H1 (cell line): ENCODE data around the gene PLEKHG1. TPM values are rescaled to one million over a fixed set of nuclear protein-coding genes. Genes with fewer than 3 reads are reported as not detected.

ENCODE experiments used
- BRCA1 ChIP-seq: IDR thresholded peaks from 2 replicates; pipeline ENCODE4 v1.6.1; 2012; ENCODE audit warnings: low read depth, low read length, improper control_type of control experiment
- CHD7 ChIP-seq: fragments of 300-600 bp; sonication (generic); IDR thresholded peaks from 2 replicates; pipeline ENCODE4 v1.7.1; 2012; ENCODE audit warnings: low read length, moderate library complexity, mild to moderate bottlenecking, inconsistent platforms; ENCODE audit not compliant: insufficient replicate concordance
- EZH2 ChIP-seq: fragments of 200-600 bp; sonication (generic); IDR thresholded peaks from 2 replicates; pipeline ENCODE4 v1.7.1; 2012; ENCODE audit warnings: low read depth, mild to moderate bottlenecking, moderate library complexity, low read length, inconsistent platforms; ENCODE audit not compliant: severe bottlenecking
- HDAC6 ChIP-seq: IDR thresholded peaks from one replicate; pipeline ENCODE4 v1.7.1; 2012; ENCODE audit warnings: low read depth, mild to moderate bottlenecking, inconsistent platforms, low read length, moderate library complexity
- JUND ChIP-seq: IDR thresholded peaks from 2 replicates; pipeline ENCODE4 v1.6.1; 2011; ENCODE audit warnings: mild to moderate bottlenecking, improper control_type of control experiment, low read length
- MAX ChIP-seq: IDR thresholded peaks from 2 replicates; pipeline ENCODE4 v1.6.1; 2012; ENCODE audit warnings: inconsistent platforms
- NANOG ChIP-seq: IDR thresholded peaks from 2 replicates; pipeline ENCODE4 v1.6.1; 2011; ENCODE audit warnings: low read length, low read depth, mild to moderate bottlenecking, inconsistent platforms; ENCODE audit not compliant: insufficient read depth, poor library complexity, severe bottlenecking
- POLR2A ChIP-seq, 2 experiments: IDR thresholded peaks; 1 replicate in 1 of 2; 2 replicates in 1 of 2; pipeline ENCODE4 v1.6.1; 2011; ENCODE audit warnings: low read depth in 2 of 2, low read length in 2 of 2, mild to moderate bottlenecking in 2 of 2; ENCODE audit errors: control extremely low read depth in 1 of 2
- POLR2AphosphoS5 ChIP-seq: IDR thresholded peaks from 2 replicates; pipeline ENCODE4 v1.6.1; 2011; ENCODE audit warnings: low read depth, low read length
- SAP30 ChIP-seq: fragments of 300-600 bp; sonication (generic); IDR thresholded peaks from 2 replicates; pipeline ENCODE4 v1.7.1; 2012; ENCODE audit warnings: low read length, moderate library complexity, mild to moderate bottlenecking, inconsistent platforms; ENCODE audit not compliant: insufficient read depth, insufficient replicate concordance
- TBP ChIP-seq: IDR thresholded peaks from 2 replicates; pipeline ENCODE4 v1.6.1; 2011; ENCODE audit warnings: low read depth, low read length, improper control_type of control experiment
- ZNF274 ChIP-seq: IDR thresholded peaks from 2 replicates; pipeline ENCODE4 v1.7.0; 2012; ENCODE audit warnings: low read length, borderline replicate concordance; ENCODE audit errors: extremely low read depth
- polyA plus RNA-seq, 7 experiments: library from polyadenylated mRNA; depleted of rRNA in 3 of 7; stranded (reverse) in 5 of 7; unstranded in 2 of 7; fragments of >200 nt in 5 of 7; fragments of 200-250 nt in 2 of 7; gene quantifications; 1 replicate in 5 of 7; 2 replicates in 1 of 7; 4 replicates in 1 of 7; pipeline versions ENCODE4 v1.2.1 to v1.2.3, GENCODE V29; 2011 to 2013; ENCODE audit warnings: missing spikeins in 2 of 7, mixed read lengths in 2 of 7
- total RNA-seq: library from RNA; stranded (reverse); fragmentation: NEBNext Ultra II Directional; extraction: Animal tissue kit (Norgen Biotek cat#: 25700); gene quantifications from 2 replicates; pipeline ENCODE4 v1.2.1, GENCODE V29; 2021

The PLEKHG1 gene
- total and polyA plus RNA-seq, 2 of the 8 experiments (the other 6 are each of a cell fraction or from before 2014, with no cell fraction given) = 0.94 to 2.2 TPM

- TF ChIP-seq CHD7 = no peak
- TF ChIP-seq MAX = no peak
- TF ChIP-seq HDAC6 = no peak
- TF ChIP-seq TBP = no peak
- no peak for TF ChIP-seq POLR2AphosphoS5
- TF ChIP-seq EZH2 = no peak
- no peak for TF ChIP-seq BRCA1
- no peak for TF ChIP-seq NANOG
- TF ChIP-seq POLR2A (IDR thresholded peaks at IDR 0.05; ENCODE audit: control extremely low read depth in 1 of 2, low read depth in 2 of 2, low read length in 2 of 2) = no peak
- no peak for TF ChIP-seq JUND
- TF ChIP-seq SAP30 = no peak
- no peak for TF ChIP-seq ZNF274
These were observed 13.6 kb downstream of the PLEKHG1 start (continued) for GRCh38 chr6:150613269-150613668.
